Fibroblast of the aortic adventitia (primary cell): ENCODE measurements around the gene PTK6. TPM values are rescaled to one million over a fixed set of nuclear protein-coding genes. Genes with fewer than 3 reads are reported as not detected.

Source experiments
- DNase-seq: peaks from one replicate; pipeline ENCODE4 v3.0.0-alpha.2; 2010; ENCODE audit warnings: low read depth
- H3K4me3 ChIP-seq: 2 replicates; pipeline ENCODE4 v1.5.1; 2011; ENCODE audit warnings: low read depth, mild to moderate bottlenecking, control low read depth, low read length, moderate library complexity
- total RNA-seq: library from RNA; depleted of rRNA; stranded (reverse); fragments of >200 nt; gene quantifications from 2 replicates; pipeline ENCODE4 v1.2.3, GENCODE V29; 2012; ENCODE audit warnings: low replicate concordance
- TF ChIP-seq, protein P1 (sequence below): IDR thresholded peaks from 2 replicates; pipeline ENCODE4 v1.5.1; 2011; ENCODE audit warnings: mild to moderate bottlenecking, low read length, control low read depth, inconsistent platforms; ENCODE audit not compliant: insufficient read depth

Gene PTK6
- total RNA-seq, 1 donor: not detected

DNA sequence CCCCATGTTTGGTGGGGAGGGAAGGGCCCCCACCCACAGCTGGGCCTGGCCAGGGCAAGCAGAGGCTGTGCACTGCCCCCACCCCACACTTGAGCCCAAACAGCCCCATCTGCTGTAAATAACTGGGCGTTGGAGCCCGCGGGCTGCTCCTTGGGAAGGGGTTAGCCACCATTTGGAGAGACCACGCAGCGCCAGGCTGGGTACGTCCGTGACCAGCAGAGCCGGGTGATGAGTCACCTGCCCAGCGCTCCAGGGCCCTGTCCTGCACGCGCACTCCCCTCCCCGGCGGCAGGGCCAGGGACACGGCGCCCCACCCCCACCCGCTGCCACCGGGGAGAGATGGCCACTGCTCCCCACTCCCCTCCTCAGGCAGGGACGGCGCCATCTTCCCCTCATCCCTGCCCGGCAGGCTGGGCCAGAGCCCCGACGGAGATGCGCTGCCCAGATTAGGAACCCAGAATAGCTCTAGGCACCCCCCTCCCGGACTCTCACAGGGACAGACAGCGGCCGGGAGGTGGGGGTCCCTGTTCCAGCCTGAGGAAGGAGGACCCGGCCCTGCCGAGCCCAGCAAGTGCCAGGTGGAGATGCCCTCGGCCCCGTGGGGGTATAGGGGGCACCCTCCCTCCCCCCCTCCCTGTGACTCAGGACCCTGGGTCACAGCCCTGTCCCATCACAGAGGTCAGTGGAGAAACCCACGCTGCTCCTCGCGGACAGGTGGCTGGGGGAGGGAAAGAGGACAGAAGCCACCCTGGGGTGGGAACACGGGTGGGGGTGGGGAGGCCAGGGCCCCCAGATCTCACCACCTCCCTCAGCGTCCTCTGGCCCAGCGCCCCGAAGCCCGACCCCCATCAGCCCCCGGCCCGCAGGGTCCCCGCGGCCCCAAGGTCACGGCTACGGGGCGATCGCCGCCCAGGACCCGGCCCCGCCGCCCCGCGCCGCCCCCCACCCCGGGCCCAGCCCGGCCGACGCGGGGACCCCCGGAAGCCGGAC is 38.9 kb downstream of the PTK6 start:
- no peak for DNase-seq
- TF ChIP-seq, protein P1, sequence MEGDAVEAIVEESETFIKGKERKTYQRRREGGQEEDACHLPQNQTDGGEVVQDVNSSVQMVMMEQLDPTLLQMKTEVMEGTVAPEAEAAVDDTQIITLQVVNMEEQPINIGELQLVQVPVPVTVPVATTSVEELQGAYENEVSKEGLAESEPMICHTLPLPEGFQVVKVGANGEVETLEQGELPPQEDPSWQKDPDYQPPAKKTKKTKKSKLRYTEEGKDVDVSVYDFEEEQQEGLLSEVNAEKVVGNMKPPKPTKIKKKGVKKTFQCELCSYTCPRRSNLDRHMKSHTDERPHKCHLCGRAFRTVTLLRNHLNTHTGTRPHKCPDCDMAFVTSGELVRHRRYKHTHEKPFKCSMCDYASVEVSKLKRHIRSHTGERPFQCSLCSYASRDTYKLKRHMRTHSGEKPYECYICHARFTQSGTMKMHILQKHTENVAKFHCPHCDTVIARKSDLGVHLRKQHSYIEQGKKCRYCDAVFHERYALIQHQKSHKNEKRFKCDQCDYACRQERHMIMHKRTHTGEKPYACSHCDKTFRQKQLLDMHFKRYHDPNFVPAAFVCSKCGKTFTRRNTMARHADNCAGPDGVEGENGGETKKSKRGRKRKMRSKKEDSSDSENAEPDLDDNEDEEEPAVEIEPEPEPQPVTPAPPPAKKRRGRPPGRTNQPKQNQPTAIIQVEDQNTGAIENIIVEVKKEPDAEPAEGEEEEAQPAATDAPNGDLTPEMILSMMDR: no peak
- no peak overlapping the region for H3K4me3 ChIP-seq

DNA sequence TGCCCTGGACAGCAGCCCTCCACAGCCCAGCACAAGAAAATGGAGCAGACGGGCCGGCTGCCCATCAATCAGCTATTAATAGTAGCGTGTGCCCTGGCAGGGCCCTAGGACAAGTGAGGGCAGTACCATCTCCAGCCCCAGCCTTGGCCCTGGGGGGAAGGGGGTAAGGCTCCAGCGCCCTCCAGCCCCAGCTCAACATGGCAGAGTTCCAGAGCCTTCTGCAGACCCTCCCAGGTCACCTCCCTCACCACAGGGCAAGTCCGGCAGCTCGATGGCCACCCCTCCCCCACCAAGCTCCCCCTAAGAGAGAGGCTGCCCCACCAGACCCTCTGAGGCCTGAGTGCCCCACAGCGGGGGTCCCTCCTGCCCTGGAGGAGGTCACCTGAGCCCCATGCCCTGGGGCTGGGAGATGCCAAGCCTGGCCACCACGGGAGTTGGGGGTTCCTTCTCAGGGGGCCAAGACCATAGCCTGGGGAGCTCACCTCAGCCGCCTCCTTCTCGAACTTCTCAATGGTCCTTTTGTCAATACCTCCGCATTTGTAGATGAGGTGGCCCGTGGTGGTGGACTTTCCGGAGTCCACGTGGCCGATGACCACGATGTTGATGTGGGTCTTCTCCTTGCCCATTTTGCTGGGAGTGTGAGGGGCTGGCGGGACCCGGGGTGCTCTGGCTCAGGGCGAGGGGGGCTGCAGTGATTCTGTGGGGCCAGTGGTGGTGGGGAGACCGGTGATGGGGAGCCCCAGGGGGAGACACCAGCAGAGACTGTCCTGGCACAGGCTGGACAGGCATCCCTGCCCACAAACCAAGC is 39.8 kb downstream of the PTK6 start:
- no peak overlapping the region for H3K4me3 ChIP-seq
- TF ChIP-seq, protein P1: no peak
- DNase-seq: no peak

DNA sequence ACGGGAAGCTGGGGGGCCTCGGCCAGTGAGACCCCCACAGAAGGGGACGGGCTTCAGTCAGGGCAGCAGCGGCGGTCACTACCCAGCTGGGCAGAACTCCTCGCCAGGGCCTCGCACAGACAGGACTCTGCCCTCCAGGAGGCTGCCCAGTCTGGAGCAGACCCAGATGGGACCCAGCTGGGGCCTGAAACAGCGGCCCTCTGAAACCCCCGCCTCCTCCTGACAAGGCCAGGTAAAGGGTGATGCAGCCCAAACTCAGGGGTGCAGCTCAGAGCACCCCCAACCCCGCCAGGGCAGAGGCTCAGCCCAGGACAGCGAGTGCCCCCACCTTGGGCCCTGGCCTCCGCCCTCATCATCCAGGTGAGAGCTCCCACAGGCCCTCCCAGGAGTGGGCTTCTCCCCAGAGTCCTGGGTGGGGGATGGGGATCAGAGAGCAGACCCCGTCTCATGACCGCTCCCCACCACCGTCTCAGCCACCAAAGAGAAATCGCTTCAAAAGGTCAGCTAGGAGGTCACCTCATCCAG is 40.5 kb downstream of the PTK6 start:
- TF ChIP-seq, protein P1: no peak
- DNase-seq: no peak
- H3K4me3 ChIP-seq: no peak overlapping the region

DNA sequence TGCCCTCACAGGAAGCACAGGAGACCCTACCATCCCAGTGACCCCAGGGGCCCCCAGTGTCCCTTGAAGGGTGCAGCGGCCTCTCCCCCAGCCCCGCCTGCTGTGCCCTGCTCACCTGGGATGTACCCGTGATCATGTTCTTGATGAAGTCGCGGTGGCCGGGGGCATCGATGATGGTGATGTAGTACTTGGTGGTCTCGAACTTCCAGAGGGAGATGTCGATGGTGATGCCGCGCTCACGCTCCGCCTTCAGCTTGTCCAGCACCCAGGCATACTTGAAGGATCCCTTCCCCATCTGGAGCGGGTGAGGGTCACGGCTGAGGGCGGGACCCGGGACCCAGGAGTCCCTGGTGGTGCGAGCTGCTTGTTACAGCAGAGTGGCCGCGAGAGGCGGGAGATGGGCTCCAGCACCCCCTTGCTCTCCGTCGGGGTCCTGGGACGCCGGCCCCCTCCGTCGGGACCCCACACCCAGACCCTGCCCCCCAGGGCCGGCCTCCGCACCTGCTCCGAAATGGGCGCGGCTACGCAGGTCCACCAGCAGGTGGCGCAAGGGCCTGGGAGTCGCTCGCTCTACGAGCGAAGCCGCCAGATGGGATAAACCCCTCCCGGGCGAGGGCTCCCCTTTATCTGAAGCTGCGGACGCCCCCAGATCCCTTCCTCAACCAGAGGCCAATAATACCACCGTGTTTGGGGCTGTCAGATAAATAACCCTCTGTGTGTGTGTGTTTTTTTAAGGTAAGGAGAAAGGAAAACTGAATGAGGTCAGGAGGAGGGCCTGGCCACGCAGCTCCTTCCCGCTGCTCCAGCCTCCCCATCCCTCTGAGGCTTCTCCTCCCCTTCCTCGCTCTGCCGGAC is 41.2 kb downstream of the PTK6 start:
- peak overlapping the region; percentile 50 for H3K4me3 ChIP-seq
- TF ChIP-seq, protein P1: peak; percentile 87
- DNase-seq: peak; percentile 37

DNA sequence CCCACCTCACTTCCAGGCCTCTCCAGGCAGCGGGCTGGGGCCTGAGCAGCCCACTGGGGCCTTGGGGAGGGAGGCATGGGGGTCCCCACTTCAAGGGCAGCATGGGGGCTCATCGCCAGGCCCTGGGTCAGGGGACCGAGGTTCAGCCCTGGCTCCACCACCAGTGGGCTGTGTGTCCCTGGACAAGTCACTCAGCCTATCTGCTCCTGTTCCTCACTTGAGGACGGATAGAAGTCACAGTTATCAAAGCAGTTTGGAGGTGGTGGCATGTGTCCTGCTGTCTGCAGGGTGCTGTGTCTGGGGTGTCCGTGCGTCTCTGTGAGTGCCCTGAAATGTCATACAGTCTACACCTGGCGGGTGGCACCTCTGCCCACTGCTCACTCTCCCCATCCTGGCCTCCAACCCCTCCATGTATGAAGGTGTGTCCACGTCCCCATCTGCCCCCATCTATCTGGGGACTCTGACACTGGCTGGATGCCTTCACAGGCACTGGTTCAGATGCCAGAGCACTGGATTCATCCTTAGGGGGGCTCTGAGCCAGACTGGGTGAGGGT is 41.9 kb downstream of the PTK6 start:
- DNase-seq: no peak
- H3K4me3 ChIP-seq: no peak overlapping the region
- TF ChIP-seq, protein P1: no peak
